Measurements from ENCODE around the gene SLC4A8.

GRCh38 chr12:51546097-51546496, 121.5 kb downstream of the SLC4A8 start:
- TF ChIP-seq EZH2 (IDR thresholded peaks at IDR 0.05; ENCODE audit: low read length), result no peak
- no peak for TF ChIP-seq CTCF (optimal IDR thresholded peaks at IDR 0.05 in 1 of 3, IDR thresholded peaks at IDR 0.05 in 1 of 3, conservative IDR thresholded peaks at IDR 0.05 in 1 of 3; ENCODE audit: extremely low read depth in 1 of 3, insufficient read depth in 2 of 3, low read length in 3 of 3)
